HUES6 (cell line): ENCODE measurements around the gene CD44.
A peak's percentile ranks its signal among the peaks of the same experiment; 100 is the strongest.

ENCODE experiments used
- H3K27ac ChIP-seq: 2 replicates; pipeline ENCODE4 v1.7.0; 2013; ENCODE audit warnings: low read depth, mild to moderate bottlenecking, low read length, inconsistent platforms
- H3K27me3 ChIP-seq: 2 replicates; pipeline ENCODE4 v1.6.1; 2013; ENCODE audit warnings: low read length; ENCODE audit not compliant: control insufficient read depth, insufficient read depth
- H3K36me3 ChIP-seq: 2 replicates; pipeline ENCODE4 v1.6.1; 2013; ENCODE audit warnings: low read length; ENCODE audit not compliant: control insufficient read depth, insufficient read depth
- H3K4me1 ChIP-seq: 2 replicates; pipeline ENCODE4 v1.6.1; 2013; ENCODE audit warnings: low read length; ENCODE audit not compliant: control insufficient read depth, insufficient read depth
- H3K4me3 ChIP-seq: 2 replicates; pipeline ENCODE4 v1.5.1; 2013; ENCODE audit warnings: low read depth, low read length
- H3K9ac ChIP-seq: one replicate; pipeline ENCODE4 v1.6.1; 2013; ENCODE audit warnings: mild to moderate bottlenecking, low read length
- H3K9me3 ChIP-seq: 2 replicates; pipeline ENCODE4 v1.6.1; 2013; ENCODE audit warnings: low read depth, low read length; ENCODE audit not compliant: control insufficient read depth, insufficient read depth

The CD44 gene

DNA sequence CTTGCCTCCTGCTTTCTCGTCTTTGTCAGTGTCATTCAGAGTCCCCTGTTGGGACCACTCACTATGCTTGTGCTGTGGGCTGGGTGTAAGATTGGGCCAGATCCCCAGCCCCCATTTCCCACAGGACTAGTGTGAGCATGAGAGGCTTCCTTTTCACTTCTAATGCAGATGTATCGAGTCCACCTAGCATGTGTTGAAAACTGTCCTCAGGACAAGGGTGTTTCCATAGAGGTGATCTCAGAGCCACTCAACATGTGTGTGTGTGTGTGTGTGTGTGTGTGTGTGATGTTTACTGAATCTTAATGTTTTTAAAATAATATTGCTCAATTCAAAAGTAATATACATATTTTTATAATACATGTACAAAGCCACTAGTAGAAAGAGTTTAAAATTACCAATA lies 11.4 kb upstream of the CD44 start:
- H3K4me3 ChIP-seq = no peak overlapping the region
- no peak overlapping the region for H3K27ac ChIP-seq
- no peaks in the 10 kb centered on the region for H3K9me3 ChIP-seq
- H3K9ac ChIP-seq = no peak overlapping the region
- no peaks in the 10 kb centered on the region for H3K4me1 ChIP-seq
- H3K36me3 ChIP-seq = no peaks in the 10 kb centered on the region
- H3K27me3 ChIP-seq = no peaks in the 10 kb centered on the region

DNA sequence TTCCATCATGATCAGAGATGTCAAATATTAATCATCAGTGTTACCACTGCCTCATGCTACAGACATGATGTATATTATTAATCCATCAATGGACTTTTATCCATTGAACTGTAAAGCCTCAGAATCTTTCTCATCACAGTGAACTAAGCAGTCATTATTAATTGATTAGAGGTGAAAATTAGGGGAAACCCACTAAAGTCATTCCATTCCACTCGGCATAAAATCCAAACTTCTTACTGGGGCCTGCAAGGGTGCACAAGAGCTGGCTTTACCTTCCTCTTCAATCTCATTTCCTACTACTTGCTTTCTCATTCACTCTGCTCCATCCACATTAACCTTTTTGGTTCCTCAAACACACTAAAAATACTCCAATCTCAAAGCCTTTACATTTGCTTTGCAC lies 7.9 kb upstream of the CD44 start:
- H3K9ac ChIP-seq = no peak overlapping the region
- no peaks in the 10 kb centered on the region for H3K27me3 ChIP-seq
- H3K27ac ChIP-seq = no peak overlapping the region
- no peaks in the 10 kb centered on the region for H3K9me3 ChIP-seq
- H3K4me1 ChIP-seq = no peaks in the 10 kb centered on the region
- H3K4me3 ChIP-seq = no peak overlapping the region
- no peaks in the 10 kb centered on the region for H3K36me3 ChIP-seq

DNA sequence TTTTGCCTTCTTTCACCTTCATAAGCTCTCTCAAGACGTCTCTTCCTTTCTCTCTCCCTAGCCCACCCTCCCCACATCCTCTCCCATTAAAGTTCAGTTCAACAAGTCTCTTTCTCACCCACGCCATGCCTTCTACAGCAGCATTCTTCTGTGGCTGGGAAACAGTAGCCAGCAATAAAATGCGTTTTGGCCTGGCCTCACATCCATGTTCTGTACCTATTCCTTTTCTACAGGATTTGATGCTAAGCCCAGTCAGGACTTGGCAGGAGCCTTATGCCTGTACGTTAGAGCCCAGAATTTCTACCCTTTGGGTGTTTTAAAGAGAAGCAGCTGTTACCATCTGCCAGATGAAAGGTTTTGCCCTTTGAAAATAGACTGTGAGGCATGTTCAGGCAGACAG lies 7.1 kb upstream of the CD44 start:
- Histone ChIP-seq H3K4me3 (no peak overlapping the region), H3K27ac (no peak overlapping the region), H3K9me3 (no peaks in the 10 kb centered on the region), H3K9ac (no peak overlapping the region), H3K36me3 (no peaks in the 10 kb centered on the region), H3K27me3 (0 out of 2 replicates have a peak, but pooled peaks cover under 1% of the 10 kb centered on the region), H3K4me1 (no peaks in the 10 kb centered on the region)

DNA sequence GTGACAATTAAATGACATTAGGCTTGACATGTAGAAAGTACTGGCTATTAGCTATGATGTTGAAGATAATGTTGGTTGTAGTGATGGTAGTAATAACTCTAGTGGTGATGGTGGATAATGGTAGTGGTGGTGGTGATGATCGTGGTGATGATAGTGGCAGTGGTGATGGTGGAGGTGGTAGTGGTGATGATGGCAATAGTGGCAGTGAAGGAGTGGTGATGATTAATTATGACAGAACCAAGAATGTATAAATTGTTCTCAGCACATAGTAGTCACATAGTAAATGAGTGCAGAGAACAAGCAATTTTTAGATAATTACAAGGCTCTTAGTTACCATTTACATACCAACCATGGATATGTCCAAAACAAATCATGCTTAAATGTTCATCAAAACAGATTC lies 5.3 kb upstream of the CD44 start:
- Histone ChIP-seq H3K9ac (no peak overlapping the region), H3K36me3 (no peaks in the 10 kb centered on the region), H3K9me3 (no peaks in the 10 kb centered on the region), H3K4me1 (peaks cover 3% of the 10 kb centered on the region; the same call in 1 of the 2 replicates), H3K27me3 (peaks cover 18% of the 10 kb centered on the region), H3K27ac (no peak overlapping the region), H3K4me3 (no peak overlapping the region)

DNA sequence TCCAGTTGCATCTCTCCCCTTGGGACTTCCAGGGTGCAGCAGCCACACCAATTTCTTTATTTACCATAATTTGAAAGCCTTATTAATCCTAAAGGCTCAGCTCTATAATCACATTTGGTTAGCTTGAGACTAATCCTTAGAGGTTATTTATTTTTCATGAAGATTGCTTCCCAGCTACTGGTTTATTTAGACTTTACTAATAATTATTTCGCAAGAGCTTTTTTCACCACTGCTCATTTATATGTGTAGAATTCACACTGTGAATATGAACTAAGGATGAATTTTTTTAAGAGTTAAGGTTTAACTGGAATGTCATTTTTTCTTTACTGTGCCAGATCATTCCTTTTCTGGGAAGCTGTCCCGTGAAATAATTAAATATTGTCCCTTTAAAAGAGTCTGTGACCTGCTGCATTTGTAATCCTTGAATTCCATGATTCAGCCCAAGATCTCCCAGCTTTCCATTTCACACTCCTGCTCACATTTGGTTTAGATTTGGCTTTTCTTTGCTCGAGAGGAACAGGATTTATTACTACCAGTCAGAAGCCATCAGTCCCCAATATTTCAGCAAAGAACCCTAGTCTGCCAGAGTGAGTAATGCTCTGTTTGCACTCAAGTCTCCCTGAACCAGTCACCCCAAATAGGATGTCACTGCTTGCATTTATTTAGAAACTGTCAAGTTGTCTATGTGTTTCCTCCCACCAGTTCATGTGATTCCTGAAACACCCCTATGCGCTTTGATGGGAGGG lies 4.4 kb upstream of the CD44 start:
- no peak overlapping the region for H3K27ac ChIP-seq
- H3K36me3 ChIP-seq = no peaks in the 10 kb centered on the region
- H3K4me1 ChIP-seq = peaks cover 3% of the 10 kb centered on the region
- H3K27me3 ChIP-seq = peaks cover 27% of the 10 kb centered on the region
- no peak overlapping the region for H3K9ac ChIP-seq
- H3K4me3 ChIP-seq = no peak overlapping the region
- no peaks in the 10 kb centered on the region for H3K9me3 ChIP-seq

DNA sequence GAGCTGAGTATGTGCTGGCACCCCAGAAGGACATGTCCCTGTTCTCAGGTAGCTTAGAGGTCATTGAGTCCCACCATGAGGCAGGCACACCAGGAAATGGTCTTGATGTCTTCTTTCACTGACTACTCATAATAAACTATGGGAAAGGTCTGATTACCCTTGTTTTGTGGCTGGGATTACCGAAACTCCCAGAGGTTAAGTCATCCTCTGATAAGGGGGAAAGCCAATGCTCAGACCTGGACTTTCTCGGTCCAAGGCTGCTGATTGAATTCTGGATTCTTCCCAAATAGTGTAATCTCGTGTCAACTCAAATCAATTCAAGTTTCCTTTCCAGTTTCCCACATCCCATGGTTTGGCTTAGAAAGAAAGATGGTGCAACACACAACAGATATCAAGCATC lies 3.7 kb upstream of the CD44 start:
- Histone ChIP-seq H3K36me3 (no peaks in the 10 kb centered on the region), H3K9ac (no peak overlapping the region), H3K27me3 (peaks cover 33% of the 10 kb centered on the region), H3K9me3 (no peaks in the 10 kb centered on the region), H3K27ac (no peak overlapping the region), H3K4me1 (peaks cover 8% of the 10 kb centered on the region), H3K4me3 (no peak overlapping the region)

DNA sequence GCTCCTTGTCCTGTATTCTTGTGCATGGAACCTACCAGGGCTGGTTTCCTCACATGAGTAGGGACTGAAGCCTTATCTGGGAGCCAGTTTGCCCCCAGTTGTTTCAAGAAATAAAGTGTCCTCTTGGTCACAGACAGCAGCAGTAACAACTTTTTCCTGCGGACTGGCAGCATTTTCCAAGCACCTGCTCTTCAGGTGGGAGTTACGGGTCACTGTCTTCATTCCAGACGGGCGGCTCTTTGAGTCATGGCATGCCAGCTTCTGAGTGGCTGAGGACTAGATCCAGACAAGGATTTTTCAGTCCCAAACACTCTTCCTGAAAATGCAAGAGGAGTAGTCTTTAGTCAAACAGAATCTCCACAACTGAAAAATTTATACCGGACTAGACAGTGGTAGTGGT lies 2.7 kb upstream of the CD44 start:
- H3K36me3 ChIP-seq = no peaks in the 10 kb centered on the region
- no peaks in the 10 kb centered on the region for H3K9me3 ChIP-seq
- H3K27me3 ChIP-seq = peaks cover 39% of the 10 kb centered on the region
- H3K4me3 ChIP-seq = no peak overlapping the region
- H3K4me1 ChIP-seq = peaks cover 8% of the 10 kb centered on the region
- no peak overlapping the region for H3K9ac ChIP-seq
- no peak overlapping the region for H3K27ac ChIP-seq

DNA sequence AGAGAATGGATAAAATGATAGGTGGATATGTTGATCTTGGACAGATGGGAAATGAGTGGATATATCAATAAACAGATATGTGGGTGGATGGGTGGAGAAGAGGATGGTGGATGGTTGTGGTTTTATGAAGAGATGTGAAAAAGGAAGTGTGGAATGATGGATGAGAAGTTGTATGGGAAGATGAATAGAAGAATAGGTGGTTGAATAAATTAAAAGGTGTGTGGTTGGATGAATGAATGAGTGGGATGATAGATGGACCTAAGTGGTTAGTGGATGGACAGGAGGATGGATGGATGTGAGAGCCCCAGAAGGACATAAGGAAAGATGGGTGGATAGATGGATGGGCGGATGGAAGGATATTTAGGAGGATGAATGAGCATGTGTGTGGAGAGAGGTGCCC lies 913 bp upstream of the CD44 start:
- Histone ChIP-seq H3K27ac (no peak overlapping the region), H3K36me3 (no peaks in the 10 kb centered on the region), H3K4me3 (peak overlapping the region; percentile 79; the same call in 1 of the 2 replicates), H3K4me1 (peaks cover 8% of the 10 kb centered on the region), H3K27me3 (peaks cover 39% of the 10 kb centered on the region), H3K9me3 (no peaks in the 10 kb centered on the region), H3K9ac (no peak overlapping the region)

DNA sequence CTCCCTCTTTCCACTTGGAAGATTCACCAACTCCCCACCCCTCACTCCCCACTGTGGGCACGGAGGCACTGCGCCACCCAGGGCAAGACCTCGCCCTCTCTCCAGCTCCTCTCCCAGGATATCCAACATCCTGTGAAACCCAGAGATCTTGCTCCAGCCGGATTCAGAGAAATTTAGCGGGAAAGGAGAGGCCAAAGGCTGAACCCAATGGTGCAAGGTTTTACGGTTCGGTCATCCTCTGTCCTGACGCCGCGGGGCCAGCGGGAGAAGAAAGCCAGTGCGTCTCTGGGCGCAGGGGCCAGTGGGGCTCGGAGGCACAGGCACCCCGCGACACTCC lies 397 bp upstream of the CD44 start:
- no peaks in the 10 kb centered on the region for H3K9me3 ChIP-seq
- H3K4me3 ChIP-seq = peak overlapping the region; percentile 79
- H3K27me3 ChIP-seq = peaks cover 39% of the 10 kb centered on the region
- peaks cover 8% of the 10 kb centered on the region for H3K4me1 ChIP-seq
- H3K36me3 ChIP-seq = no peaks in the 10 kb centered on the region
- peak overlapping the region; percentile 87 for H3K9ac ChIP-seq
- H3K27ac ChIP-seq = no peak overlapping the region; the same call in 1 of the 2 replicates

DNA sequence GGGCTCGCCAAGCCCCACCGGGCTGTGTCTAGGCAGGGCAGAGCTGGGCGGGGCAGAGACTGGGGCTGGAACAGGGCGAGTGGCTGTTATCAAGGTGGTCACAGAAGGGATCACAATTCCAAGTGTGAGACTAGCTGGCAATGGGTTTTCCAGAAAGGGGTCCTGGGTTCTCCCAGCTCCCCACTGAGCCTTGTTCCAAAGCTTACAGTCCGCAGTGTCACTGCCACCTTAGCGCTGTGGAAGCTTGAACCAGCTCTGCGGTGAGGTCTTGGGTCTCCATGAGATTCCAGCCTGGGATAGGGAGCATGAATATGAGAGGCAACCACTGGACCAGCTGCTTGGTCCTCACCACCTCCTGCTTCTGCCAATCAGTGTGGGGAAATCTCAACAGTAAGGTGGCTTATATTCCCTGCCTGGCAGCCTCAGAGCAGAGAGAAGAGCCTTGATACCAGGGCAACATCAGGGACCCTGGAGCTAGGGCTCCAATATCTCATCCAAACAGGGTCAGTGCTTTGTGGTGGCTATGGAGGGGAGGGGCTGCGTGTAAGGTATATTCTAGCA lies 831 bp downstream of the CD44 start:
- H3K27ac ChIP-seq = no peak overlapping the region

DNA sequence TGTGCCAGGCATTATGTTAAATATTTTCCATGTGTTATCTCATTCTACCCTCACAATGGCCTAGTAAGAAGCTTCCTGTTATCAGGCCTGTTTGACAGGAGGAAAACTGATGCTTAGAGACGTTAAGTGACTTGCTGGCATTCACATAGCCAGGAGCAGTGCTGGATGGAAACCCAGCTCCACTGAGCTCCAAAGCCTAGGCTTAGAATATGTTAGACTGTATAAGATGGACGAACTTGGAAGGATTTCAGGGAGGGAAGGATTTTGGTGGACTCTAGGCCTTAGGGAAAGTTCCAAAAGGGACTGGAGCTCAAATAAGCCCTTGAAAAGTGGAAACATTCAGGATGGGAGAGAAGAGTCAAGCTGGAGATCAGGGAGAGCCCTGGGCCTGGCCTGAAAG lies 2.1 kb downstream of the CD44 start:
- peaks cover 23% of the 10 kb centered on the region for H3K4me1 ChIP-seq
- H3K4me3 ChIP-seq = no peak overlapping the region; the same call in 1 of the 2 replicates
- H3K27ac ChIP-seq = no peak overlapping the region
- no peaks in the 10 kb centered on the region for H3K36me3 ChIP-seq
- H3K9me3 ChIP-seq = no peaks in the 10 kb centered on the region
- H3K27me3 ChIP-seq = peaks cover 39% of the 10 kb centered on the region
- no peak overlapping the region for H3K9ac ChIP-seq

More for the DNA sequence above, 831 bp downstream of the CD44 start:
- no peaks in the 10 kb centered on the region for H3K9me3 ChIP-seq
- H3K27me3 ChIP-seq = peaks cover 39% of the 10 kb centered on the region
- no peaks in the 10 kb centered on the region for H3K36me3 ChIP-seq
- H3K4me3 ChIP-seq = peak overlapping the region; percentile 79
- peak overlapping the region; percentile 87 for H3K9ac ChIP-seq
- peaks cover 18% of the 10 kb centered on the region for H3K4me1 ChIP-seq
